Measurements from ENCODE around the gene SEC24D.

- TF ChIP-seq MAX (CRISPR knock-in tag; IDR thresholded peaks at IDR 0.05) = no peak
- TF ChIP-seq CREM (CRISPR knock-in tag; IDR thresholded peaks at IDR 0.05) = no peak
- no peak for TF ChIP-seq STAT6 (CRISPR knock-in tag; conservative IDR thresholded peaks at IDR 0.05; ENCODE audit: low read depth)
- TF ChIP-seq CBFB (CRISPR knock-in tag; IDR thresholded peaks at IDR 0.05; ENCODE audit: low read depth) = no peak
- TF ChIP-seq ATF3 (CRISPR knock-in tag; conservative IDR thresholded peaks at IDR 0.05) = no peak
- no peak for TF ChIP-seq E2F1 (CRISPR knock-in tag; IDR thresholded peaks at IDR 0.05)
- TF ChIP-seq CTCF (IDR thresholded peaks at IDR 0.05) = no peak
- TF ChIP-seq ATF6 (CRISPR knock-in tag; IDR thresholded peaks at IDR 0.05) = no peak
- no peak for TF ChIP-seq JAZF1 (CRISPR knock-in tag; IDR thresholded peaks at IDR 0.05)
These were observed 48.0 kb downstream of the SEC24D start for GRCh38 chr4:118787844-118788380.
